ENCODE results near the gene RPUSD1.
"Not testable (repeated sequence)": the region's sequence is repeated elsewhere in the genome, so short reads cannot be mapped to it uniquely, and the experiment has no call there.

The RPUSD1 gene

DNA sequence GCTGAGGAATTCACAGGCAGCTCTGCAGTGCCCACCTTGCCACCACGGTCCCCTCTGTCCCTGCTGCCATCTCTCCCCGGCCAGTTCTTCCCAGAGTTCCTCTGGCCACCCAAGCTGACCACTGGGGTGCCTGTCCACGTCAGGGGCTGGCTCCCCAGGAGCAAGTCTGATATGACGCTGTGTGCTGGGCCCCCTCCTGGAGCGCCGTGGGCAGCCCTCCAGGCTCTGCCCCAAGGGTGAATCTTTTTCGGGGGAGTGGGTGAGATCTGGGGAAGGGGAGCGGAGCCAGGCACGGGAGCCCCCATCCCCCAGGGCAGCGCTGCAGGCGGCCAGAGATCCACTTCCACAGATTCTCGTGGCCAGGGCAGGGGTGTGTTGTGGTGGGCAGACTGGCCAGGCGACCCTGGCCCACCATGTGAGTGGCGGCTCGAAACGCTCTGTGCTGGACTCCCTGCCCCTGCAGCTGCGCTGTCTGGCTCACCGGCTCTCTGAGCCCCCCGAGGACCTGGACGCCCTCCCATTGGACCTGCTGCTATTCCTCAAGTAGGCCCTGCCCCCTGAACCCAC is 23.9 kb downstream of the RPUSD1 start:
- DNase-seq = no peak

DNA sequence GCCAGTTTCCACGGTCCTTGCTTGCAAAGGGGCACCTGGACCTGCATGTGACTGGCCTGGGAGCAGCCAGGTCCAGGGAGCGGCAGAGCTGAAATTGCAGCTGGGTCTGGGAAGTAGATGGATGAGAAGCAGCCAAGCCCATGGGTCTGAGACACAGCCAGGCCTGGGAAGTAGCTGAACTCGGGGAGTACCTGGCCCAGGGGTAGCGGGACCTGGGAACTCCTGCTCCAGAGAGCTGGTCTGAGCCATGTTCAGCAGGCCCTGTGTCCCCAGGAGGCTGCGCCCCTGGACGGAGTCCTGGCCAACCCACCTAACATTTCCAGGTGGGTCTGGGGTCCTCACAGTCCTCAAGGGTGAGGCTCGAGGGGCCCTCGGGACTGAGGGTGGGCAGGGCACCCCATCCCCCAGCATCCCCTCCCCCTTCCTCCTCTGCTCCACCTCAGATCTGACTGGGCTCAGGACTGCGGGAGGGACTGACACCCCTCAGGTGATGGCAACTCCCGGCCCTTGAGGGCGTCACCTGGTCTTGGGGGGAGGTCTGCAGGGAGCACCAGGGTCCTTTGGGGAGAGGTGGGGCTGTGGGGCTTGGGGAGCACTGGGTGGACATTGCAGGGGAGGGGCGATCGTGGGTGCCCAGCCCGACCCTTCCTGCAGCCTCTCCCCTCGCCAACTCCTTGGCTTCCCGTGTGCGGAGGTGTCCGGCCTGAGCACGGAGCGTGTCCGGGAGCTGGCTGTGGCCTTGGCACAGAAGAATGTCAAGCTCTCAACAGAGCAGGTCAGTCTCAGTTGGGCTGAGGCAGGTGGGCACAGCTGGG is 24.6 kb downstream of the RPUSD1 start:
- no peak for DNase-seq

GRCh38 chr16:762595-763268 is 25.4 kb downstream of the RPUSD1 start:
- no peak for DNase-seq

- DNase-seq = no peak
Measured at GRCh38 chr16:761625-762513, 26.3 kb downstream of the RPUSD1 start.

- no peak for DNase-seq
Measured at GRCh38 chr16:760545-761343, 27.4 kb downstream of the RPUSD1 start, which contains the start of gene MSLN. Gene MSLN (plus strand): TSS chr16:760734. CDS start chr16:762681, 1,947 bp downstream.

- DNase-seq = no peak
Measured at GRCh38 chr16:760065-760464, 28.1 kb downstream of the RPUSD1 start.

- DNase-seq = no peak
Measured at GRCh38 chr16:759110-759910, 28.9 kb downstream of the RPUSD1 start.

DNA sequence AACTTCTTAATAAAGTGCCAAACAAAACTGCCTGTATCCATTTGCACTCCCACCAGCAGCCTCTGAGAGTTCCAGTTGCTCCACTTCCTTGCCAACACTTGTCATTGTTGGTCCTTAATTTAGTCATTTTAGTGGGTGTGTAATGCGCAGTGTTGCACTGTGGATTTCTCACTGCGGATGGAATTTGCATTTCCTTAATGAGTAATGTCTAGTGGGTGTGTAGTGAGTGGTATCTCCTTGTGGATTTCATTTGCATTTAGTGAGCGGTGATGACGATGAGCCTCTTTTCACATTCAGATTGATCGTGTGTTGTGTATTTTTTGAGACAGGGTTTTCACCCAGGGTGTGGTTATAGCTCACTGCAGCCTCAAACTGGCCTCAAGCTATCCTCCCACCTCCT is 31.8 kb downstream of the RPUSD1 start:
- DNase-seq = no peak

- DNase-seq = no peak
Measured at GRCh38 chr16:754656-755055, 33.5 kb downstream of the RPUSD1 start.

- DNase-seq = not testable (repeated sequence)
Measured at GRCh38 chr16:754121-754607, 34.0 kb downstream of the RPUSD1 start.

- DNase-seq = no peak
Measured at GRCh38 chr16:752007-752312, 36.2 kb downstream of the RPUSD1 start.

GRCh38 chr16:751152-752006 is 36.8 kb downstream of the RPUSD1 start:
- DNase-seq = no peak

GRCh38 chr16:750485-750884 is 37.7 kb downstream of the RPUSD1 start:
- DNase-seq = no peak

GRCh38 chr16:749010-749409 is 39.2 kb downstream of the RPUSD1 start:
- peak; percentile 64 for DNase-seq

- no peak for DNase-seq
Measured at GRCh38 chr16:747978-748746, 40.0 kb downstream of the RPUSD1 start.

DNA sequence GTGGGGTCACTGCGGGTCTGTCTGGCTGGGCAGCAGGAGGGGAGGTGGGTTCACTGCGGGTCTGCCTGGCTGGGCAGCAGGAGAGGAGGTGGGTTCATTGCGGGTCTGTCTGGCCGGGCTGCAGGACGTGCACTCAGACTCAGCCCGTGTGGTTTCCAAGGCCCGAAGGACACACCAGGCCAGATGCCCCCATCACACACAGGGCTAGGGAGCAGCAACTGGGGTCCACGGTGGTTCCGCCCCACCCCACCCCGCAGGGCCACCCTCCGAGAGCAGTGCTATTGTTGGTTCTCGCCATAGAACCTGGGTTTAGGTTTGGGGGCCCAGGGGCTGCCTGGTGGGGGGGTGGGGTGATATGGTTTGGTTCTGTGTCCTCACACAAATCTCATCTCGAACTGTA is 41.5 kb downstream of the RPUSD1 start:
- no peak for DNase-seq

DNA sequence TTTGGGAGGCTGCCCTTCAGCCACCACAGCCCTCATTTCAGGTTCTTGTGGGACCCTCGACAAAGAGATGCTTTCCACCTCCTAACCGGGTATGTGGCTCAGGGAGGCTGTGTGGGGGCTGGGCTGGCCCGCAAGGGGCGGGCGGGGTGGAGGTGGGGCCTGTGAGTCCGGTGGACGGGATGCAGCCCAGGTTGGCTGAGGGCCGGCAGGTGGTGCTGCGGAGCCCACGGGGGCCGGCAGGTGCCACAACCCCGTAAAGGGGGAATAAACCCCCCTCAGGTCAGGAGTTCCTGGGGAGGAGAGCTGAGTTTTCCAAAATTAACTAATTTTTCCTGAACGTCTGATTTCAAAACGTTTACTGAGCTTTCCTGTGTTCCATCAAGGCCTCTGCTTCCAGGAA is 42.4 kb downstream of the RPUSD1 start:
- DNase-seq = no peak

DNA sequence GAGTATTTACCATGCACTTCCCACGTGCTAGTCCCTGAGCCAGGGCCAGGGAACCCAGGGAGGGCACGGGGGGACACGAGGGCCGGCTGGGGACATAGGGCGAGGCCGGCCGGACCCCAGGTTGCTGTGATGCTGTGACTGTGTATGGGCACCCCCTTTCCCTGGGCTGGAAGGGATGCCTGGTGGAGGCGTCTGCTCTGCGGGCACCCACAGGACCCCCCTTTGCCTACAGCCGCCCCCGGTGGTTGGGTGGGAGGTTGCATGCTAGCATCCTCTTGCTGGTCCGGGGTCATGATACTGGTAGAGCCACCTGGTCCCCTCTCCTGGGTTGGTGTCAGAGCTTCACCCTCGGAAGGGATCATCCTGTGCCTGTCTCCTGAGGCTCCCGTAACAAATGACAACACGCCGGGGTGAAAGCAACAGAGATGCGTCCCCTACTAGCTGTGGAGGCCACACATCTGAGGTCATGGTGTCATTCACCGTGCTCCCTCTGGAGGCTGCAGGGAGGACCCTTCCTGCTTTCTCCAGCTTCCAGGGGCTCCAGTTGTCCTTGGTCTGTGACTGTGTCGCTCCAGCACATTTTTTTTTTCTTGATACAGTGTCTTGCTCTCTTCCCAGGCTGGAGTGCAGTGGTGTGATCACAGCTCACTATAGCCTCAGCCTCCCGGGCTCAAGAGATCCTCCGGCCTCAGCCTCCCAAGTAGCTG is 44.2 kb downstream of the RPUSD1 start:
- no peak for DNase-seq

DNA sequence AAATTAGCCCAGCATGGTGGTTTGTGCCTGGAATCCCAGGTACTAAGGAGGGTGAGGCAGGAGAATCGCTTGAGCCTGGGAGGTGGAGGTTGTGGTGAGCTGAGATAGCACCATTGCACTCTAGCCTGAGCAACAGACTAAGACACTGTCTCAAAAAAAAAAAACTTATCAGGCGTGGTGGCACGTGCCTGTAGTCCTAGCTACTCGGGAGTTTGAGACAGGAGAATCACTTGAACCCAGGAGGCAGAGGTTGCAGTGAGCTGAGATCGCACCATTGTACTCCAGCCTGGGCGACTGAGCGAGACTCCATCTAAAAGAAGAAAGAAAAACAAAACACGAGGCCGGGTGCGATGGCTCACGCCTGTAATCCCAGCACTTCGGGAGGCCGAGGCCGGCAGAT is 45.3 kb downstream of the RPUSD1 start:
- DNase-seq = not testable (repeated sequence)

Data from fibroblast of skin of right biceps (primary cell).